Adrenal gland (tissue), 5 donors: Measurements from ENCODE around the gene STXBP3.

Experiments used
- CTCF ChIP-seq, 6 experiments: fragments of 450-650 bp in 4 of 6; fragments of 200-600 bp in 2 of 6; sonication (generic) in 1 of 6; IDR thresholded peaks; 1 replicate in 5 of 6; 2 replicates in 1 of 6; pipeline versions ENCODE4 v1.5.1 to v1.8.0; 2016 to 2021; ENCODE audit warnings: antibody characterized with exemption in 6 of 6, mild to moderate bottlenecking in 2 of 6, moderate library complexity in 1 of 6
- POLR2A ChIP-seq, 2 donors: fragments of 450-650 bp; IDR thresholded peaks; one replicate each; pipeline ENCODE4 v1.6.1; 2017; ENCODE audit warnings: antibody characterized with exemption in 2 of 2, mild to moderate bottlenecking in 2 of 2, moderate library complexity in 1 of 2
- donor health status: DM: no; HTN: no; CAD: no.

DNA sequence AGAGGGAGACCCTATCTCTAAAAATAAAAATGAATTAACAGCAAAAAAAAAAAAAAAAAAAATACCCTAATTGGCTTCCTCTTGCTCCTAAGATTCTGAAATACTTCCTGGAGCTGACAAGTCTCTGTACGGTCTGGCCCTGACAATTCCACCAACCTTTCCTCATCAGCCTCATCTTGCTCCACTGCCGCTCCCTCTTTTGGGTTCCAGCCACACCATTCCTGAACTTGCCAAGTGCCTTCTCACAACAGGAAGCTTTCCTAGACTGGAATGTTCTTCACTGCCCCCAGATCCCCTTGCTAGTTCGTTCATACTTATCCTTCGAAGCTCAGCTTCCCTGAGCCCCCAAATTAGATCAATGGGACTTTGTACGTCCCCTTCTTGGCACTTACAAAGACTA is 73.4 kb downstream of the STXBP3 start:
- TF ChIP-seq CTCF (IDR thresholded peaks at IDR 0.05) (no peak), POLR2A (IDR thresholded peaks at IDR 0.05) (no peak)
